BE2C (cell line): Measurements from ENCODE around the gene CYBA.

Experiments
- DNase-seq: peaks from one replicate; pipeline ENCODE4 v3.0.0-alpha.2; 2020
- H3K27me3 ChIP-seq: fragments of 250-450 bp; sonication (Bioruptor Pico); 2 replicates; pipeline ENCODE4 v1.5.1; 2020; ENCODE audit warnings: mild to moderate bottlenecking
- H3K36me3 ChIP-seq: fragments of 250-450 bp; sonication (Bioruptor Pico); 2 replicates; pipeline ENCODE4 v1.5.1; 2020; ENCODE audit warnings: mild to moderate bottlenecking
- H3K4me1 ChIP-seq: fragments of 250-450 bp; sonication (Bioruptor Pico); 2 replicates; pipeline ENCODE4 v1.5.1; 2020
- H3K4me3 ChIP-seq: 2 replicates; pipeline ENCODE4 v1.5.1; 2011; ENCODE audit warnings: low read depth, low read length
- H3K9me3 ChIP-seq: fragments of 250-450 bp; sonication (Bioruptor Pico); 2 replicates; pipeline ENCODE4 v1.5.1; 2020
- TF ChIP-seq, protein P1 (sequence below): IDR thresholded peaks from 2 replicates; pipeline ENCODE4 v1.5.1; 2012; ENCODE audit warnings: mild to moderate bottlenecking, low read depth, low read length

The CYBA gene

DNA sequence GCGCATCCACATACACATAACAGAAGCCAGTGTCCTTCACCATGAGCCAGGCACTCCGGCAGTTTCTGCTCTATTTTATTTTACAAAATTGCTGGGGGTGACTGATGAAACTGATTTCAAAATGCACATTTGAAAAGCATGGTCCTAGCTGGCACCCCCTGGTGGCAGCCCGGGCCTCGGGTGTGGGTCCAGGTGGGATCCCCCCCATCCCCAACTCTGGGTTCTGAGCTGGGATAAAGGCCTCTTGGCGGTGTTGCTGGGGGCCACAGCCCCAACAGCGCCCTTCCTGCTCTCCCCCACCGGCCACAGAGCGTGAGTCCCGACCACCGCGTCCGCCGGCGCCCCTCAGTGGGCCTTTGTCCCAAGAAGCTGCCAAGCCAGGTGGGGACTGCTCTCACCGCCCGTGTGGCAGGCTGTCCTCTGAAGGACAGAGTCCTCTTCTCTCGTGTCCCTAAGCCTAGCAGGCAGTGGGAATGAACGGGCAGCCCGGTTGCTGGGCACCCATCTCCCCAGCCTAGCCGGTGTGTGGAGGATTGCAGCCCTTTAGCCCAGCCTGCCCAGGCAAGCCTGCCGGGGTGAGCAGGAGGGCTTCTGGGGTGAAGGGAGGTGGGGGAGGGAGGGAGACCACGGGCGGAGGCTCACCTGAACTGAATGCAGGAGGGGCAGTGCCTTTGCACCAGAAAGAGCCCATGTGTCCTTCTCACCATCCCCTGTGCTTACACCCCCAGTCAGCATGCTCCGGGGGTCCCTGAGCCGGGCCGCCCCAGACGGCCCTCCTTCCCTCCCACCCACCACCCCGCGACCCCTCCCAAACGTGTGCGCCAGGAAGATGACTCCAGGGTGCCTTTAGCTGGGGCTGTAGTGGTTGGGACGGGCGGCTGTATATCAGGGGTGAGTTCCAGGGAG lies 34.6 kb upstream of the CYBA start:
- Histone ChIP-seq H3K27me3 (peaks cover 56% of the 10 kb centered on the region), H3K36me3 (no peaks in the 10 kb centered on the region), H3K9me3 (no peaks in the 10 kb centered on the region), H3K4me1 (no peaks in the 10 kb centered on the region), H3K4me3 (no peak overlapping the region; the same call in 1 of the 2 replicates)
- TF ChIP-seq, protein P1, sequence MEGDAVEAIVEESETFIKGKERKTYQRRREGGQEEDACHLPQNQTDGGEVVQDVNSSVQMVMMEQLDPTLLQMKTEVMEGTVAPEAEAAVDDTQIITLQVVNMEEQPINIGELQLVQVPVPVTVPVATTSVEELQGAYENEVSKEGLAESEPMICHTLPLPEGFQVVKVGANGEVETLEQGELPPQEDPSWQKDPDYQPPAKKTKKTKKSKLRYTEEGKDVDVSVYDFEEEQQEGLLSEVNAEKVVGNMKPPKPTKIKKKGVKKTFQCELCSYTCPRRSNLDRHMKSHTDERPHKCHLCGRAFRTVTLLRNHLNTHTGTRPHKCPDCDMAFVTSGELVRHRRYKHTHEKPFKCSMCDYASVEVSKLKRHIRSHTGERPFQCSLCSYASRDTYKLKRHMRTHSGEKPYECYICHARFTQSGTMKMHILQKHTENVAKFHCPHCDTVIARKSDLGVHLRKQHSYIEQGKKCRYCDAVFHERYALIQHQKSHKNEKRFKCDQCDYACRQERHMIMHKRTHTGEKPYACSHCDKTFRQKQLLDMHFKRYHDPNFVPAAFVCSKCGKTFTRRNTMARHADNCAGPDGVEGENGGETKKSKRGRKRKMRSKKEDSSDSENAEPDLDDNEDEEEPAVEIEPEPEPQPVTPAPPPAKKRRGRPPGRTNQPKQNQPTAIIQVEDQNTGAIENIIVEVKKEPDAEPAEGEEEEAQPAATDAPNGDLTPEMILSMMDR = peak; percentile 53
- DNase-seq = no peak

DNA sequence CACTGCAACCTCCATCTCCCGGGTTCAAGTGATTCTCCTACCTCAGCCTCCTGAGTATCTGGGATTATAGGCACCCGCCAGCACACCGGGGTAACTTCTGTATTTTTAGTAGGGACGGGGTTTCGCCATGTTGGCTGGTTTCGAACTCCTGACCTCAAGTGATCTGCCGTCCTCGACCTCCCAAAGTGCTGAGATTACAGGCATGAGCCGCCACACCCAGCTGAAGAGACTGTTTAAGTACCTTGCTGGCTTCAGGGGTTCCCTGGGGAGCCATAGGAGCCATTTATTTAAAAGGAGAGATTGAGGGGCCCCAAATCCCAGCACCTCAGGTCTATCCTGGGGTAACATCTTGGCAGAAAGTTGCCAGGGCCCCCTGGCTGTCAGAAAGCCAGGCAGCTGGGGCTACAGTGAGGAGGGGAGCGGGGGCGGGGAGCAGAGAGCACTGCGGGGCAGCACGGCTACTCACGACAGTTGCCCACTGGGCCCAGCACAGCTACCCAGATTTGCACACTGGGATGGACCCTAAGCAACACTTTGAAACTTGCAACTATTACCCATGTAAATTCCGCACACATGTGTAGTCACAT lies 33.8 kb upstream of the CYBA start:
- H3K9me3 ChIP-seq = no peaks in the 10 kb centered on the region
- no peaks in the 10 kb centered on the region for H3K36me3 ChIP-seq
- DNase-seq = no peak
- H3K4me1 ChIP-seq = no peaks in the 10 kb centered on the region
- TF ChIP-seq, protein P1 = no peak
- H3K4me3 ChIP-seq = no peak overlapping the region
- peaks cover 56% of the 10 kb centered on the region for H3K27me3 ChIP-seq

DNA sequence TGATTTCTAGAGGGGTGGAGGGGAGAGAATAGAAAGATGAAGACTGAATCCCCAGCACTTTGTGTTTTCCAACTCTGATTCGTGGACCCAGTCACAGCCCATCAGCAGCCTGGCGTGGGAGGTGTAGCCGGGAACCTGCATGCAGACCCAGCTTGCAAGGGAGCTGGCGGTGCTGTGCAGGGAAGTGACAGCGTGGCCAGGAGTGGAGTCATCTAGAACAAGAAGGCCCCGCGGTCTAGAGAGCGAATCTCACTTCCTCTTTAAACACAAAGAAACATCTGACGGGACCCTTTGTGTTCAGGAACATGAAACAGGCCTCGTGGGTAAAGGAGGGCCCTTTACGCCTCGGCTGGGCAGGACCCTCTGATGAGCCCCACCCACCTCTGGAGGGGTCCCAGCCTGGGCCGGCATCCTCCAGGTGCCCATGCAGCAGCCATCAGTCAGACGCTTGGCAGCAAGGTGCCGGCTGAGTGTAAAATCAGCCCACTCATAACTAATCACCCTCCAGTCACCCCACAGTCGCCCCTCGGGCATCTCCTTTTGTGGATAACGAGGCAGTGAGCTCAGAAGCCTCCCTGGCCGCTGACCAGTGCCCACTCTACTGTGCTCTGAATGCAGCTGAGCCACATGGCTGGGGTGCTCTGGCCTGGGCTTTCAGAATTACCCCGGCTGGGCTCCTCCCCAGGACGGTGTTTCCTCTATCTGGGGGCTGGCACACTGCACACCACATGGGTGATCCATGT lies 31.0 kb upstream of the CYBA start:
- Histone ChIP-seq H3K4me1 (no peaks in the 10 kb centered on the region; the same call in 1 of the 2 replicates), H3K4me3 (no peak overlapping the region), H3K27me3 (peaks cover 73% of the 10 kb centered on the region), H3K9me3 (no peaks in the 10 kb centered on the region; the same call in 1 of the 2 replicates), H3K36me3 (no peaks in the 10 kb centered on the region)
- TF ChIP-seq, protein P1 = no peak
- DNase-seq = no peak

DNA sequence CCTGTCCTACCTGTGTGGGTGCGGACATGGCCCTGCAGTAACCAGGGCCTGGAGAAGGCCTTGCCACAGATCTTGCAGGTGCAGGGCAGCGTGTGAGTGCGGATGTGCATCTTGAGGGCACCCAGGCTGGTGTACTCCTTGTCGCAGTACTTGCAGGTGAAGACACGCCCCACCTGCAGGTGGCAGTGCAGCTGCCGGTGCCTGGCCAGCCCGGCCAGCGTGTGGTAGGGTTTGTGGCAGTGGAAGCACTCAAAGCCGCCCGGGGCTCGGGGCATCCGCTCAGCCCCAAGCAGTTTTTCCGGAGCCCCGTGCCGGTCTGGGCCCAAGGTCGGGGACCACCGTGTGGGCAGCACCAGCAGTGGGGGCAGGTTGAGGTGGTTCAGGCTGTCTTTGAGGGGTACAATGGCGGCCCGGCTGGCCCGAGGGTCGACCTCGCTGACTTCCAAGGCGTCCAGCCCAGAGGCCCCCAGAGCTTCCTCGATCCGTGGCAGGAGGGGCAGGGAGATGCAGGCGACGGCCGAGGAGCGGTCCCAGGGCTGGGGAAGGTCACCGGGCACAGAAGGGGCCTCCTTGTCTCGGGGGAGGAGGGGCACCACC lies 30.3 kb upstream of the CYBA start:
- TF ChIP-seq, protein P1 = peak; percentile 46
- Histone ChIP-seq H3K36me3 (no peaks in the 10 kb centered on the region), H3K4me1 (no peaks in the 10 kb centered on the region; the same call in 1 of the 2 replicates), H3K9me3 (no peaks in the 10 kb centered on the region; the same call in 1 of the 2 replicates), H3K27me3 (peaks cover 69% of the 10 kb centered on the region), H3K4me3 (no peak overlapping the region)
- DNase-seq = no peak

DNA sequence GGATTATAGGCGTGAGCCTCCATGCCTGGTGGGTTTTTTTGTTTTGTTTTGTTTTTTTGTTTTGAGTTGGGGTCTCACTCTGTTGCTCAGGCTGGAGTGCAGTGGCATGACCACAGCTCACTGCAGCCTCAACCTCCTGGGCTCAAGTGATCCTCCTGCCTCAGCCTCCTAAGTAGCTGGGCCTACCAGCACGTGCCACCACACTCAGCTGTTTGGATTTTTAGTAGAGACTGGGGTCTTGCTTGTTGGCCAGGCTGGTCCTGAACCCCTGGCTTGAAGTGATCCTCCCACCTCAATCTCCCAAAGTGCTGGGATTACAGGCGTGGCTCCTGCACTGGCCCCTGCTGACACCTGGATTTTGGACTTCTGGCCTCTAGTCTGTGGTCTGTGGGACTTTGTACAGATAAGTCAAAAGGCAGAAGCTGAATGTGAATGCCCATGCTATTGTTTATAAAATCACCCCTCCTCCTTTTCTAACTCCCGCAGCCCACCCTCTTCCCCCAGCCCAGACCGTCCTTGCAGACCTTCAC lies 29.8 kb upstream of the CYBA start:
- H3K4me3 ChIP-seq = no peak overlapping the region
- no peaks in the 10 kb centered on the region; the same call in 1 of the 2 replicates for H3K4me1 ChIP-seq

More for the DNA sequence above, 29.8 kb upstream of the CYBA start:
- TF ChIP-seq, protein P1 = no peak
- peaks cover 64% of the 10 kb centered on the region for H3K27me3 ChIP-seq
- no peaks in the 10 kb centered on the region; the same call in 1 of the 2 replicates for H3K9me3 ChIP-seq
- no peaks in the 10 kb centered on the region for H3K36me3 ChIP-seq
- no peak for DNase-seq
